Measurements from ENCODE around the gene ANKRD17. TPM values are rescaled to one million over a fixed set of nuclear protein-coding genes. Genes with fewer than 3 reads are reported as not detected.

ANKRD17 gene
- total RNA-seq, 1 donor from 2014 or later: 91.9 TPM

GRCh38 chr4:73172161-73172560, 86.4 kb downstream of the ANKRD17 start:
- H3K79me2 ChIP-seq (ENCODE audit: insufficient read depth, low read length): peaks cover 89% of the 10 kb centered on the region
- H3K27me3 ChIP-seq (ENCODE audit: insufficient read depth, low read length): no peaks in the 10 kb centered on the region
- peak overlapping the region; percentile 73 for H3K27ac Mint-ChIP-seq (ENCODE audit: unreplicated experiment)

DNA sequence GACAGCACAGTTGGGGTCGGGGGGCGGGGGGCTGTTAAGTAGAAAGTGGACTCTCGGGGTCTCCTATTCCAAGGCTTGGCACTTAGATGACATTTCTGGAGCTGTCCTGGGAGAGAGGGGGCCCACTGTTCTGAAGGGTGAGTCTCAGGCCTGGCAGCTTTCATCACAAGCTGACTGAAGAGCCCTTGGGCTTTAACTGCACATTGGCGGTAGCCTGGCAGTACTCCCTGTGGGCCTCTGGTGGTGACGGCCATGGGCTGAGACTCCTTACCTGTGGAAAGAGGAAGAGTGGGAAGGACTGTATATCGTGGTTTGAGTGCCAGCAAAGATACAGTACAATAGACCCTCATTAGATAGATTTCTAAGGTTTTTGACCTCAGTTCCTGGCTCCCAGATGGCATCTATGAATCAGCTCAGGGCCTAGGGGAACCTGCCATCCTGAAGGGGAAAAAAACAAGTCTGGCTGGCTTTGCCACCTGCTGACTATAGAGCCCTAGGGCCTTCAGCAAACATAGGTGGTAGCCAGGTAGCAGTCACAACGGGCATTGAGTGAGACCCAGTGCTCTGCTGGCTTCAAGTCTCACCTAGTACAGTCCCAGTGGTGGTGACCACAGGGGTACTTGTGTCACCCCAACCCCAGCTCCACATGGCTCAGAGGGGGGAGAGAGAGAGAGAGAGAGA, 87.9 kb downstream of the ANKRD17 start:
- no peaks in the 10 kb centered on the region for H3K9me3 ChIP-seq (ENCODE audit: insufficient read depth, low read depth, low read length)
- H3K9ac ChIP-seq (ENCODE audit: low read length): no peak overlapping the region
- FAIRE-seq (no peak), DNase-seq (ENCODE audit: low read depth) (no peak)
- H3K27ac ChIP-seq (ENCODE audit: low read depth, low read length): no peak overlapping the region
- TF ChIP-seq, protein P1, sequence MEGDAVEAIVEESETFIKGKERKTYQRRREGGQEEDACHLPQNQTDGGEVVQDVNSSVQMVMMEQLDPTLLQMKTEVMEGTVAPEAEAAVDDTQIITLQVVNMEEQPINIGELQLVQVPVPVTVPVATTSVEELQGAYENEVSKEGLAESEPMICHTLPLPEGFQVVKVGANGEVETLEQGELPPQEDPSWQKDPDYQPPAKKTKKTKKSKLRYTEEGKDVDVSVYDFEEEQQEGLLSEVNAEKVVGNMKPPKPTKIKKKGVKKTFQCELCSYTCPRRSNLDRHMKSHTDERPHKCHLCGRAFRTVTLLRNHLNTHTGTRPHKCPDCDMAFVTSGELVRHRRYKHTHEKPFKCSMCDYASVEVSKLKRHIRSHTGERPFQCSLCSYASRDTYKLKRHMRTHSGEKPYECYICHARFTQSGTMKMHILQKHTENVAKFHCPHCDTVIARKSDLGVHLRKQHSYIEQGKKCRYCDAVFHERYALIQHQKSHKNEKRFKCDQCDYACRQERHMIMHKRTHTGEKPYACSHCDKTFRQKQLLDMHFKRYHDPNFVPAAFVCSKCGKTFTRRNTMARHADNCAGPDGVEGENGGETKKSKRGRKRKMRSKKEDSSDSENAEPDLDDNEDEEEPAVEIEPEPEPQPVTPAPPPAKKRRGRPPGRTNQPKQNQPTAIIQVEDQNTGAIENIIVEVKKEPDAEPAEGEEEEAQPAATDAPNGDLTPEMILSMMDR (IDR thresholded peaks at IDR 0.05; ENCODE audit: insufficient read depth, low read depth, low read length): no peak
- no peak for TF ChIP-seq EZH2 (IDR thresholded peaks at IDR 0.05; ENCODE audit: insufficient read depth, low read length)
- Mint-ChIP-seq H3K4me1 (ENCODE audit: low read depth, unreplicated experiment) (peaks cover 13% of the 10 kb centered on the region), H3K9me3 (ENCODE audit: unreplicated experiment) (peaks cover 4% of the 10 kb centered on the region), H3K36me3 (ENCODE audit: low read depth, unreplicated experiment) (peaks cover 29% of the 10 kb centered on the region), H3K27me3 (ENCODE audit: low read depth, unreplicated experiment) (no peaks in the 10 kb centered on the region), H3K27ac (ENCODE audit: unreplicated experiment) (peak overlapping the region; percentile 36), H3K4me3 (ENCODE audit: unreplicated experiment) (no peak overlapping the region)
- peaks cover 88% of the 10 kb centered on the region for H3K79me2 ChIP-seq (ENCODE audit: insufficient read depth, low read length)
- no peak overlapping the region for H3K4me3 ChIP-seq (ENCODE audit: insufficient read depth, low read depth, low read length)
- H3K4me1 ChIP-seq (ENCODE audit: insufficient read depth, low read length): no peaks in the 10 kb centered on the region
- peaks cover 71% of the 10 kb centered on the region for H4K20me1 ChIP-seq (ENCODE audit: insufficient read depth, low read length)
- H3K4me2 ChIP-seq (ENCODE audit: low read length): no peak overlapping the region
- H2AFZ ChIP-seq (ENCODE audit: low read depth, low read length): no peak overlapping the region
- peaks cover 18% of the 10 kb centered on the region for H3K36me3 ChIP-seq (ENCODE audit: insufficient read depth, low read length)
- no peaks in the 10 kb centered on the region for H3K27me3 ChIP-seq (ENCODE audit: insufficient read depth, low read length)

More at GRCh38 chr4:73172161-73172560, 86.4 kb downstream of the ANKRD17 start:
- H3K9ac ChIP-seq (ENCODE audit: low read length): no peak overlapping the region
- H2AFZ ChIP-seq (ENCODE audit: low read depth, low read length): no peak overlapping the region
- no peaks in the 10 kb centered on the region for H3K4me1 ChIP-seq (ENCODE audit: insufficient read depth, low read length)
- H3K9me3 Mint-ChIP-seq (ENCODE audit: unreplicated experiment): no peaks in the 10 kb centered on the region
- no peak overlapping the region for H3K27ac ChIP-seq (ENCODE audit: low read depth, low read length)
- H4K20me1 ChIP-seq (ENCODE audit: insufficient read depth, low read length): peaks cover 76% of the 10 kb centered on the region
- H3K36me3 Mint-ChIP-seq (ENCODE audit: low read depth, unreplicated experiment): peaks cover 27% of the 10 kb centered on the region
- no peaks in the 10 kb centered on the region for H3K9me3 ChIP-seq (ENCODE audit: insufficient read depth, low read depth, low read length)
- no peak overlapping the region for H3K4me3 Mint-ChIP-seq (ENCODE audit: unreplicated experiment)
- H3K4me3 ChIP-seq (ENCODE audit: insufficient read depth, low read depth, low read length): no peak overlapping the region
- no peak for TF ChIP-seq EZH2 (IDR thresholded peaks at IDR 0.05; ENCODE audit: insufficient read depth, low read length)
- TF ChIP-seq, protein P1 (IDR thresholded peaks at IDR 0.05; ENCODE audit: insufficient read depth, low read depth, low read length): no peak
- peaks cover 14% of the 10 kb centered on the region for H3K36me3 ChIP-seq (ENCODE audit: insufficient read depth, low read length)
- no peak for DNase-seq (ENCODE audit: low read depth)
- no peak for FAIRE-seq
- peaks cover 13% of the 10 kb centered on the region for H3K4me1 Mint-ChIP-seq (ENCODE audit: low read depth, unreplicated experiment)
- no peak overlapping the region for H3K4me2 ChIP-seq (ENCODE audit: low read length)
- H3K27me3 Mint-ChIP-seq (ENCODE audit: low read depth, unreplicated experiment): no peaks in the 10 kb centered on the region

GRCh38 chr4:73166212-73166611, 92.4 kb downstream of the ANKRD17 start:
- Histone ChIP-seq H3K9me3 (ENCODE audit: insufficient read depth, low read depth, low read length) (no peaks in the 10 kb centered on the region), H3K4me3 (ENCODE audit: insufficient read depth, low read depth, low read length) (no peak overlapping the region), H3K4me2 (ENCODE audit: low read length) (no peak overlapping the region), H3K9ac (ENCODE audit: low read length) (no peak overlapping the region), H3K27me3 (ENCODE audit: insufficient read depth, low read length) (no peaks in the 10 kb centered on the region), H3K79me2 (ENCODE audit: insufficient read depth, low read length) (peaks cover 75% of the 10 kb centered on the region), H3K4me1 (ENCODE audit: insufficient read depth, low read length) (no peaks in the 10 kb centered on the region), H2AFZ (ENCODE audit: low read depth, low read length) (no peak overlapping the region), H3K27ac (ENCODE audit: low read depth, low read length) (no peak overlapping the region), H4K20me1 (ENCODE audit: insufficient read depth, low read length) (peaks cover 56% of the 10 kb centered on the region), H3K36me3 (ENCODE audit: insufficient read depth, low read length) (peaks cover 17% of the 10 kb centered on the region)
- peaks cover 4% of the 10 kb centered on the region for H3K4me1 Mint-ChIP-seq (ENCODE audit: low read depth, unreplicated experiment)
- DNase-seq (ENCODE audit: low read depth) (no peak), FAIRE-seq (no peak)
- H3K4me3 Mint-ChIP-seq (ENCODE audit: unreplicated experiment): no peak overlapping the region
- no peaks in the 10 kb centered on the region for H3K27me3 Mint-ChIP-seq (ENCODE audit: low read depth, unreplicated experiment)
- H3K9me3 Mint-ChIP-seq (ENCODE audit: unreplicated experiment): peaks cover 4% of the 10 kb centered on the region
- TF ChIP-seq EZH2 (IDR thresholded peaks at IDR 0.05; ENCODE audit: insufficient read depth, low read length): no peak
- TF ChIP-seq, protein P1 (IDR thresholded peaks at IDR 0.05; ENCODE audit: insufficient read depth, low read depth, low read length): no peak
- no peak overlapping the region for H3K27ac Mint-ChIP-seq (ENCODE audit: unreplicated experiment)
- H3K36me3 Mint-ChIP-seq (ENCODE audit: low read depth, unreplicated experiment): peaks cover 29% of the 10 kb centered on the region
